ENCODE data around the gene CNKSR2. TPM values are rescaled to one million over a fixed set of nuclear protein-coding genes. Genes with fewer than 3 reads are reported as not detected.
A peak's percentile ranks its signal among the peaks of the same experiment; 100 is the strongest.

Gene CNKSR2
- total RNA-seq, 1 donor from 2014 or later: 54.5 TPM

DNA sequence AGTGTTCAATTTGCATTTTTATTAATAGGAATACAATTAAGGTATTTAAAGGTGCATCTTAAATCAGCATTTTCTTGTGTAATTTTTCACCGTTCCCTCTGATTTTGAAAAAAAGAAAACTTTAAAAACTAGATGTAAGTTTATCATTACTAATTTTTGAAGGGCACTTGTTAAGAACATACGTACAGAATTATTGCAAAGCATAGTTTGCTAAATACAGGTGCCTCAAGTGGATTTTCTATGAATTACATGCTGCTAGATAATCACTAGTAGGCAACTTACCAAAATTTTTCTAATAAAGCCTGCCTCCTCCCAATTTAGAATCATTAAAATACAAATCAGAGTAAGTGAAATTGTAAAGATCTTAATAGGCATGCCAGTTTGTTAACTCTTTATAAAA lies 8.5 kb downstream of the CNKSR2 start:
- Histone ChIP-seq H3K27ac (no peak overlapping the region), H3K4me3 (no peak overlapping the region), H2AFZ (replicated peaks) (no peak overlapping the region), H3K36me3 (peaks cover 14% of the 10 kb centered on the region), H3K4me2 (no peak overlapping the region), H3K79me2 (ENCODE audit: low read depth) (peaks cover 100% of the 10 kb centered on the region), H3K27me3 (no peaks in the 10 kb centered on the region), H3K9me3 (ENCODE audit: low read depth) (no peaks in the 10 kb centered on the region), H3F3A (ENCODE audit: low read depth) (no peaks in the 10 kb centered on the region), H4K20me1 (ENCODE audit: low read depth) (peaks cover 14% of the 10 kb centered on the region), H3K9ac (no peak overlapping the region), H3K4me1 (no peaks in the 10 kb centered on the region)
- H3K27me3 Mint-ChIP-seq (ENCODE audit: insufficient read depth, low read depth): peaks cover 2% of the 10 kb centered on the region
- TF ChIP-seq EZH2phosphoT487 (IDR thresholded peaks at IDR 0.05): no peak
- TF ChIP-seq, protein P1, sequence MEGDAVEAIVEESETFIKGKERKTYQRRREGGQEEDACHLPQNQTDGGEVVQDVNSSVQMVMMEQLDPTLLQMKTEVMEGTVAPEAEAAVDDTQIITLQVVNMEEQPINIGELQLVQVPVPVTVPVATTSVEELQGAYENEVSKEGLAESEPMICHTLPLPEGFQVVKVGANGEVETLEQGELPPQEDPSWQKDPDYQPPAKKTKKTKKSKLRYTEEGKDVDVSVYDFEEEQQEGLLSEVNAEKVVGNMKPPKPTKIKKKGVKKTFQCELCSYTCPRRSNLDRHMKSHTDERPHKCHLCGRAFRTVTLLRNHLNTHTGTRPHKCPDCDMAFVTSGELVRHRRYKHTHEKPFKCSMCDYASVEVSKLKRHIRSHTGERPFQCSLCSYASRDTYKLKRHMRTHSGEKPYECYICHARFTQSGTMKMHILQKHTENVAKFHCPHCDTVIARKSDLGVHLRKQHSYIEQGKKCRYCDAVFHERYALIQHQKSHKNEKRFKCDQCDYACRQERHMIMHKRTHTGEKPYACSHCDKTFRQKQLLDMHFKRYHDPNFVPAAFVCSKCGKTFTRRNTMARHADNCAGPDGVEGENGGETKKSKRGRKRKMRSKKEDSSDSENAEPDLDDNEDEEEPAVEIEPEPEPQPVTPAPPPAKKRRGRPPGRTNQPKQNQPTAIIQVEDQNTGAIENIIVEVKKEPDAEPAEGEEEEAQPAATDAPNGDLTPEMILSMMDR (IDR thresholded peaks at IDR 0.05): peak; percentile 37
- no peak overlapping the region for H3K27ac Mint-ChIP-seq
- no peak for DNase-seq (ENCODE audit: low spot score)
- no peak overlapping the region for H3K4me3 Mint-ChIP-seq
- H3K9me3 Mint-ChIP-seq: peaks cover 7% of the 10 kb centered on the region
- peaks cover 7% of the 10 kb centered on the region for H3K36me3 Mint-ChIP-seq
- H3K4me1 Mint-ChIP-seq: peaks cover under 1% of the 10 kb centered on the region

DNA sequence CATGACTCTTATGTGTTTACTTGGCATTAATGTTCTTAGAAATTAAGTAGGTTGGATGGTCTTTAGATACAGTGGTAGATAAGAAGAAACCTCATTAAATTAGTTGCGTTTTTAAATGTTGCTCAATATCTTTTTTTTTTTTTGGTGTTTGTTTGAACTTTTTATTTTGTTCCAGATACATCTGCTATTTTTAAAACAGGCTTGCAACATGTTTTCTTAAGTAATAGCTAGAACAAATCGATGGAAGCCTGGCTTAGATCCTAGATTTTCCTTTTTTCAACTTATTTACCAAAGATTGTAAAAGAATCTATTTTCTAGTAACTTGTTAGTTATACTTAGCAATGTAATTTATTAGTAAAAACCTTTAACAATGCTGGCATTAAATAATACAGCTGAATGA lies 9.3 kb downstream of the CNKSR2 start:
- Histone ChIP-seq H4K20me1 (ENCODE audit: low read depth) (peaks cover 8% of the 10 kb centered on the region), H3F3A (ENCODE audit: low read depth) (no peaks in the 10 kb centered on the region), H3K4me2 (no peak overlapping the region), H3K36me3 (peaks cover 14% of the 10 kb centered on the region), H3K9me3 (ENCODE audit: low read depth) (no peaks in the 10 kb centered on the region), H3K79me2 (ENCODE audit: low read depth) (peaks cover 100% of the 10 kb centered on the region), H3K27ac (no peak overlapping the region), H3K27me3 (no peaks in the 10 kb centered on the region), H2AFZ (replicated peaks) (no peak overlapping the region), H3K9ac (no peak overlapping the region), H3K4me1 (no peaks in the 10 kb centered on the region), H3K4me3 (no peak overlapping the region)
- Mint-ChIP-seq H3K27ac (no peak overlapping the region), H3K9me3 (peaks cover 10% of the 10 kb centered on the region), H3K4me1 (no peaks in the 10 kb centered on the region), H3K36me3 (peaks cover 14% of the 10 kb centered on the region), H3K27me3 (ENCODE audit: insufficient read depth, low read depth) (peaks cover 2% of the 10 kb centered on the region), H3K4me3 (no peak overlapping the region)
- TF ChIP-seq, protein P1 (IDR thresholded peaks at IDR 0.05): no peak
- TF ChIP-seq EZH2 (IDR thresholded peaks at IDR 0.05): no peak
- TF ChIP-seq EZH2phosphoT487 (IDR thresholded peaks at IDR 0.05): no peak
- no peak for DNase-seq (ENCODE audit: low spot score)

DNA sequence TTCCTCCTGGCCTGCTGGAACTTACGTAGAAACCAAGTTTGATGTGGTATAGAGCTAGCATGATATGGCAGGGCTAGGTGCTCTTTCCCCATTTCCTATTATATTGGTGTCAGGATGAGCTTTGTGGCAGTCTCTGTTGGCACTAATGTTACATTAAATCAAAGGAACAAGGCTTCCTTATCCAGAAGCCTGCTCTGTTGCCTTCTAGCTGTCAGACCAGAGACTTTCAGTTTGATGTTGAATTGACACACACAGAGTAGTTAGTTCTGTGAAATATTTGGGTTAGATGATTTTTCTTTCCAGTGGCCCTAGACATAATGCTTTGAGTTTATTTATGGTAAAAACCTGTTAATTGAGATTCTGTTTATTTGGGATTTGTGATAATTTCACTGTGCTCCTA lies 10.0 kb downstream of the CNKSR2 start:
- H3K4me3 ChIP-seq: no peak overlapping the region
- no peak overlapping the region for H3K4me2 ChIP-seq
- Mint-ChIP-seq H3K4me1 (no peaks in the 10 kb centered on the region), H3K36me3 (peaks cover 18% of the 10 kb centered on the region), H3K4me3 (no peak overlapping the region), H3K9me3 (peaks cover 15% of the 10 kb centered on the region), H3K27me3 (ENCODE audit: insufficient read depth, low read depth) (peaks cover 2% of the 10 kb centered on the region), H3K27ac (no peak overlapping the region)
- peaks cover 7% of the 10 kb centered on the region for H4K20me1 ChIP-seq (ENCODE audit: low read depth)
- no peak for DNase-seq (ENCODE audit: low spot score)
- no peak overlapping the region for H3K9ac ChIP-seq
- TF ChIP-seq, protein P1 (IDR thresholded peaks at IDR 0.05): no peak
- TF ChIP-seq EZH2 (IDR thresholded peaks at IDR 0.05): no peak
- no peak for TF ChIP-seq EZH2phosphoT487 (IDR thresholded peaks at IDR 0.05)
- no peak overlapping the region for H2AFZ ChIP-seq (replicated peaks)
- no peaks in the 10 kb centered on the region for H3F3A ChIP-seq (ENCODE audit: low read depth)
- no peak overlapping the region for H3K27ac ChIP-seq
- H3K27me3 ChIP-seq: no peaks in the 10 kb centered on the region
- H3K9me3 ChIP-seq (ENCODE audit: low read depth): no peaks in the 10 kb centered on the region
- H3K36me3 ChIP-seq: peaks cover 14% of the 10 kb centered on the region
- no peaks in the 10 kb centered on the region for H3K4me1 ChIP-seq
- peaks cover 100% of the 10 kb centered on the region for H3K79me2 ChIP-seq (ENCODE audit: low read depth)

Data from neural progenitor cell (in vitro differentiated cells).